GM13976 (cell line): ENCODE results near the gene MPC2.
"Not testable (repeated sequence)": the region's sequence is repeated elsewhere in the genome, so short reads cannot be mapped to it uniquely, and the experiment has no call there.

Source experiments
- DNase-seq: peaks from one replicate; pipeline ENCODE4 v3.0.0; 2012; ENCODE audit warnings: low spot score
- in situ Hi-C: fragments of 300-500 bp; cut with MboI; formaldehyde crosslinking; loops from one replicate; pipeline ENCODE4 v1.12.0; 2022; ENCODE audit warnings: low sequenced_read_pairs, mixed read lengths, inconsistent platforms; ENCODE audit not compliant: unreplicated experiment
- TF ChIP-seq, protein P1 (sequence below): IDR thresholded peaks from 2 replicates; pipeline ENCODE4 v1.5.1; 2012; ENCODE audit warnings: borderline replicate concordance, mild to moderate bottlenecking; ENCODE audit not compliant: insufficient read depth; ENCODE audit errors: extremely low read depth, missing control alignments, control extremely low read depth

The MPC2 gene

DNA sequence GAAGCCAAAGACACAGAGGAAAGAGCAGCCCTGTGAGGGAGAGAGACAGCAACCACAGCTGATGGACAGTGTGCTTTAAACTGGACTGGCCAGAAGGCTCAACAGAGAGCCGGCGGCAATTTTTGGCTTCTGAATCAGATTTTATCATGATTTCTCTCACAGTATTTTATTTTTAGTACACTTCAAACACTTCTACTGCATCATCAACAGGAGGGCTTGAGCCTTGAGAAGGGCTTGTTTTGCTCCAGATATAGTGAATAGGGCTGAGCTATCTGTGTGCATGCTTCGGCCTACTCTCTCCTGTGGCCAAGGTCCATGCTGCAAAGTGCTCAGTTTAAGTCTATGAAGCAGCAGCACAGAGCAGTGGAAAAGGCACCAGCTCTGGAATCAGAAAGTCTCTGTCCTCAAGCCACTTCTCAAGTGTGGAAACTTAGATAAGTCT lies 56.3 kb downstream of the MPC2 start:
- DNase-seq: no peak
- TF ChIP-seq, protein P1, sequence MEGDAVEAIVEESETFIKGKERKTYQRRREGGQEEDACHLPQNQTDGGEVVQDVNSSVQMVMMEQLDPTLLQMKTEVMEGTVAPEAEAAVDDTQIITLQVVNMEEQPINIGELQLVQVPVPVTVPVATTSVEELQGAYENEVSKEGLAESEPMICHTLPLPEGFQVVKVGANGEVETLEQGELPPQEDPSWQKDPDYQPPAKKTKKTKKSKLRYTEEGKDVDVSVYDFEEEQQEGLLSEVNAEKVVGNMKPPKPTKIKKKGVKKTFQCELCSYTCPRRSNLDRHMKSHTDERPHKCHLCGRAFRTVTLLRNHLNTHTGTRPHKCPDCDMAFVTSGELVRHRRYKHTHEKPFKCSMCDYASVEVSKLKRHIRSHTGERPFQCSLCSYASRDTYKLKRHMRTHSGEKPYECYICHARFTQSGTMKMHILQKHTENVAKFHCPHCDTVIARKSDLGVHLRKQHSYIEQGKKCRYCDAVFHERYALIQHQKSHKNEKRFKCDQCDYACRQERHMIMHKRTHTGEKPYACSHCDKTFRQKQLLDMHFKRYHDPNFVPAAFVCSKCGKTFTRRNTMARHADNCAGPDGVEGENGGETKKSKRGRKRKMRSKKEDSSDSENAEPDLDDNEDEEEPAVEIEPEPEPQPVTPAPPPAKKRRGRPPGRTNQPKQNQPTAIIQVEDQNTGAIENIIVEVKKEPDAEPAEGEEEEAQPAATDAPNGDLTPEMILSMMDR: no peak
- in situ Hi-C loops: no loop called here

DNA sequence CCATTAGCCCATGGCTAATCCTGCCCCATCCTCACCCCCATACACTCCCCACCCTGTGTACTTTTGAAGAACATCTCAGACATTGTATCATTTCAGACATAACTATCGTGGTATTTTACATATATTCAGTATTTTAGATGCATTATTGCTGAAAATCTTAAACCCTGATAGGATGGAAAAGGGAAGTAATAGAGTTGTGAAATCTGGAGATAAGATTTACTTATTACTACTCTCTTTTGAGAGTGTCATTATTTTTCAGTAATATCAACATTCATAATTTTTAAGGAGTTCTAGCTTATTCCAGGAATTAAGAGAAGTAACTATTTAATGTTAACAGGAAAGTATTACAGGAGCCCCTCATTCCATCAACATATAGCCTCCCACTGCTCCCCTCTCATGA lies 57.4 kb downstream of the MPC2 start:
- no peak for DNase-seq
- in situ Hi-C loops: no loop called here

DNA sequence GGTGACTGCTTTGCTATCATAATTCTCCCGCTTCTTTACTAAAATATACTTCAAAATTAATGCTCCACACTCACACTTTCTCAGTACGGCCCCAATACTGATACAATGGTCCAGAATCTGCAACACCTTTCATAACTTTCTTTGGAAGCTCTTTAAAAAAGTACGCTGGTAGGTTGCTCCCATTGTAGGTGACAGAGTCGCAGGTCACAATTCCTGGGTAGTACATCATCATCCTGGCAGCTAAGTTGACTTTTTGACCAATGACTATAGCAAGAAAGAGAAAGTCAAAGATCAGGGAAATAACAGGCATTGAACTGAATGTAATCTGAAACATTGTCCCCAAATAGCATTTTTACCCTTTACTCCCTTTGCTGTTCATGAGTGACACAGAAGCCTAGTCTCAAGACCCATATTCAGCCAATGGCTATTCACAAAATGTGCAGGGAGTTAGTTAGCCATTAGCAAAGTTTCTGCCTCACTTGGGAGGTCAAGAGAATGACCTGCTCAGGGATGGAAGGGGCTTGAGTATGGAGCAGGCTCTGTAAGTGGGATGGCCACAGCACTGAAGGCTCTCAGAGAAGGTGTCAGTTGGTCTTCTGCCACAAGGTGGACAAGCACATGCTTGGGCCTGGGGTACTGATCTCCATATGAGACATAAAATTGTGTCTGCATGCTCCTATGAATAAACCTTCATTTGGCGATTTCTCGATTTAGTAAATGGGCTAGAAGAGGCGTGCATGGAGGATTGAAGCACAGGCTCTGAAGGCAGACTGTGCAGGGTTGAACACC lies 58.3 kb downstream of the MPC2 start:
- TF ChIP-seq, protein P1: no peak
- no peak for DNase-seq
- in situ Hi-C loops: no loop called here

More for the DNA sequence above, 57.4 kb downstream of the MPC2 start:
- TF ChIP-seq, protein P1: no peak

DNA sequence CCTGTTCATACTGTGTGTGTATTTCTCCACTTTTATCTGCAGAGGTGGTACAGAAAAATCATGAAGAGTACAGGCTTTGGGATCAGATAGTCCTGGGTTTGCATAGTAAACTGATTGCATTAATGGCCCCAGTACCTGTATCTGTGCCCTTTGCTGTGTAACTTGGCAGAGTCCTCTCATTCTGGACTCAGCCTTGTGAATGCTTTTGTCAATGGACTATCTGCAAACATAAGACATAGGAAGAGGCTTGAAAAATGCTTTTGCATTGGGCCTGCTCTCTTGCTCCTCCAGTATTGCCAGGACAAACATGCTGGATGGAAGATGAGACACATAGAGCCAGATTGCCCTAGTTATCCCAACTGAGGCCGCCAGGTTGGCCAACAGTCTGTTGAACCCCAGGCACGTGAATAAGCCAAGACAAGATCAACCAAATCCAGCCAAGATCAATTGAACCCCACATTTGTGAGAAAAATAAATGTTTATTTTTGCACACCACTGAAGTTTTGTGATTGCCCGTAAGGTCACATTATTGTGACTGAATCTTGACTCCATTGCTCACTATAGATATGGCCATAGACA lies 60.2 kb downstream of the MPC2 start:
- TF ChIP-seq, protein P1: no peak
- no peak for DNase-seq
- in situ Hi-C loops: no loop called here

DNA sequence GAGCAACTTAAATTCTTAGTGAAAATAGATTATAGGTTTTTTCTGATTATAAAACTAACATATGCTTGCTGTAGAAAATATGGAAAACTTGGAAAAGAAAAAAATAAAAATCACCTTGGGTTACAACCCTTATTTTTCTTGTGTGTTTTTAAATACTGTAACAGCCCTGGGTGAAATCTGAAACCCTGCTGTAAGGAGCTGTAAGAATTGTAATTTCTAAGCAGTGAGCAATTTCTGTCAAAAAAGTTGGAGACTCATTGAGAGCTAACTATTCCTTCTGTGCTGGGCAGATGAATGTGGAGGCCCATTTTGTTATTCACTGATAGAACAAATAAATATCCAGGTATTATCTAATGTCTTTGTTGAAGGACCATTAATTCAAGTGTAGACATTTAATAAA lies 65.5 kb downstream of the MPC2 start:
- DNase-seq: no peak
- TF ChIP-seq, protein P1: no peak
- in situ Hi-C loops: no loop called here

DNA sequence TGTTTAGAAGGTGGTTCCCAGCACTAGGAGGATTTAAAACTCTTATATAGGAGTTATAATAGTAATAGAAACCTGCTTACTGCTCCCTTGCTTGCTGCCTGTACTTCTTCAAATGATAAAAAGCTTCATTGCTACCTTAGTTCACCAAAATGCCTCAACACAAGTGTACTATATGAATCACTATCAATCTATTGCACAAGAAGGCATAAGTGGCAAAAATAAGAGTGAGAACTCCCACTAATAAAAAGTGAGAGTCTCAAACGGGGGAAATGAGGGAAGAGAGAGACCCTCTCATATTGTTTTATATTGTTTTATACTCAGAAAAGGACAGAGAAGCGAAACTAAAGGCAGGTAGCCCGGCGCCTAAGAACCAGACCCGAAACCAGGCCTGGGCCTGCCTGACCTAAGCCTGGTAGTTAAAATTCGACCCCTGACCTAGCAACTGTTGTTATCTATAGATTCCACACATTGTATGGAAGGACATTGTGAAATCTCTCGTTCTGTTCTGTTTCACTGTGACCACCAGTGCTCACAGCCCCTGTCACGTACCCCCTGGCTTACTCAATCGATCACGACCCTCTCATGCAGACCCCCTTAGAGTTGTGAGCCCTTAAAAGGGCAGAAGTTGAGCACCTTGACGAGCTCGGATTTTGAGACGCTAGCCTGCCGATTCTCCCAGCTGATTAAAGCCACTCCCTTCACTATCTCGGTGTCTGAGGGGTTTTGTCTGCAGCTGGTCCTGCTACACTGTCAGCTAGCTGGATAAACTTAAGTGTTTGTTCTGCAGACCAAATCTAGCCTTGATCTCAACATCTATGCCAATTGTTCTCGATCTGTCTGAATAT lies 67.5 kb downstream of the MPC2 start:
- DNase-seq, in situ Hi-C loops: not testable (repeated sequence)

DNA sequence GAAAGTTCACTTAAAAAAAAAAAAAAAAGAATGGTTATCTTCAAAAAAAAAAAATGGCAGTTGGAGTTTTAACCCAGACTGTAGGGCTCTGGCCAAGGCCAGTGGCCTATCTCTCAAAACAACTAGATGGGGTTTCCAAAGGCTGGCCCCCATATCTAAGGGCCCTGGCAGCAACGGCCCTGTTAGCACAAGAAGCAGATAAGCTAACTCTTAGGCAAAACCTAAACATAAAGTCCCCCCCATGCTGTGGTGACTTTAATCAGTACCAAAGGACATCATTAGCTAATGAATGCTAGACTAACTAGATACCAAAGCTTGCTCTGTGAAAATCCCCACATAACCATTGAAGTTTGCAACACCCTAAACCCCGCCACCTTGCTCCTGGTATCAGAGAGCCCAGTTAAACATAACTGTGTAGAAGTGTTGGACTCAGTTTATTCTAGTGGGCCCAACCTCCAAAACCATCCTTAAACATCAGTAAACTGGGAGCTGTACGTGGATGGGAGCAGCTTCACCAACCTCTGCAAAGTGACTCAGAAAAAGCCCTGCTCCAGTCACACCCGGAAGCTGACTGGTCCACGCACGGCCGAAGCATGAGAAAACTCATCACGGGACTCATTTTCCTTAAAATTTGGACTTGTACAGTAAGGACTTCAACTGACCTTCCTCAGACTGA lies 70.0 kb downstream of the MPC2 start:
- DNase-seq, in situ Hi-C loops: not testable (repeated sequence)
